GM12878 (cell line): ENCODE data around the gene ERP29. TPM values are rescaled to one million over a fixed set of nuclear protein-coding genes. Genes with fewer than 3 reads are reported as not detected.

Experiments
- ATAC-seq: fragments of 200-7000 bp; cut with Tn5 transposase; 3 replicates; pipeline ENCODE4 v1.9.1; 2020; ENCODE audit warnings: mild to moderate bottlenecking, moderate library complexity
- BruUV-seq: library from RNA; stranded (reverse); fragments of 400-500 nt; replicated peaks from 2 replicates; lab custom pipeline; 2021; lab: Mats Ljungman, UMichigan
- CTCF ChIA-PET: fragments of 300-600 bp; sonication (Branson Sonifier 250); formaldehyde crosslinking; extraction: SDS; loops from one replicate; lab custom pipeline; 2021; ENCODE audit warnings: inconsistent platforms; lab: Yijun Ruan, JAX
- POLR2A ChIA-PET: fragments of 350-600 bp; formaldehyde crosslinking; extraction: SDS; loops from one replicate; lab custom pipeline; 2021; ENCODE audit warnings: inconsistent platforms; lab: Charles Lee
- RAD21 ChIA-PET: fragments of 300-600 bp; sonication (Branson Sonifier 250); formaldehyde crosslinking; loops from one replicate; lab custom pipeline; 2023; ENCODE audit warnings: antibody characterized with exemption; ENCODE audit not compliant: unreplicated experiment; lab: Charles Lee
- SMC1A ChIA-PET: fragments of 300-600 bp; sonication (Branson Sonifier 250); formaldehyde crosslinking; loops from one replicate; lab custom pipeline; 2023; ENCODE audit not compliant: unreplicated experiment, uncharacterized antibody; lab: Charles Lee
- DNase-seq: peaks from one replicate; pipeline ENCODE4 v3.0.0-alpha.2; 2011; ENCODE audit warnings: low read depth, low spot score
- FAIRE-seq: peaks from 3 replicates; lab custom pipeline; 2011; peaks lifted over from hg19 to GRCh38; lab: Jason Lieb, UNC
- H2AFZ ChIP-seq: 2 replicates; pipeline ENCODE4 v1.6.0; 2011; ENCODE audit warnings: low read depth, low read length, control low read depth; ENCODE audit not compliant: control insufficient read depth
- H3K27ac ChIP-seq: 2 replicates; pipeline ENCODE4 v1.5.1; 2011; ENCODE audit warnings: control low read depth; ENCODE audit not compliant: control insufficient read depth, insufficient read depth
- H3K27me3 ChIP-seq, 2 experiments: replicated peaks in 1 of 2; 2 replicates each; pipeline versions ENCODE4 v1.6.0 to v1.6.1; 2011; ENCODE audit warnings: low read length in 1 of 2; ENCODE audit not compliant: control insufficient read depth in 2 of 2, insufficient read depth in 2 of 2
- H3K36me3 ChIP-seq, 2 experiments: 2 replicates each; pipeline ENCODE4 v1.5.1; 2011; ENCODE audit warnings: low read length in 1 of 2; ENCODE audit not compliant: control insufficient read depth in 2 of 2, insufficient read depth in 2 of 2
- H3K4me1 ChIP-seq: 2 replicates; pipeline ENCODE4 v1.6.1; 2011; ENCODE audit warnings: mild to moderate bottlenecking, low read length, moderate library complexity, mixed read lengths; ENCODE audit not compliant: control insufficient read depth, insufficient read depth
- H3K4me2 ChIP-seq: 2 replicates; pipeline ENCODE4 v1.6.0; 2011; ENCODE audit warnings: control low read depth; ENCODE audit not compliant: control insufficient read depth, insufficient read depth
- H3K4me3 ChIP-seq: fragments of 200-600 bp; sonication (generic); 2 replicates; pipeline ENCODE4 v1.5.1; 2016
- H3K79me2 ChIP-seq: 2 replicates; pipeline ENCODE4 v1.6.0; 2011; ENCODE audit warnings: low read length; ENCODE audit not compliant: control insufficient read depth, insufficient read depth
- H3K9ac ChIP-seq: 2 replicates; pipeline ENCODE4 v1.8.0; 2011; ENCODE audit warnings: low read length, control low read depth, mixed read lengths; ENCODE audit not compliant: control insufficient read depth, insufficient read depth
- H3K9me3 ChIP-seq: replicated peaks from 3 replicates; pipeline ENCODE4 v1.5.1; 2011; ENCODE audit warnings: mild to moderate bottlenecking, low read length; ENCODE audit not compliant: control insufficient read depth, insufficient read depth
- H4K20me1 ChIP-seq: 2 replicates; pipeline ENCODE4 v1.6.0; 2011; ENCODE audit not compliant: control insufficient read depth, insufficient read depth
- GABPA ChIP-seq: IDR thresholded peaks from 2 replicates; pipeline ENCODE4 v1.6.1; 2014; ENCODE audit warnings: antibody characterized with exemption, low read depth, mild to moderate bottlenecking, inconsistent platforms
- RBBP5 ChIP-seq: fragments of 200-600 bp; sonication (generic); conservative IDR thresholded peaks from 2 replicates; pipeline ENCODE4 v1.6.1; 2016
- RELB ChIP-seq: fragments of 450-650 bp; IDR thresholded peaks from 2 replicates; pipeline ENCODE4 v1.6.1; 2017; ENCODE audit warnings: low read depth, mild to moderate bottlenecking, moderate library complexity
- SIN3A ChIP-seq: IDR thresholded peaks from 2 replicates; pipeline ENCODE4 v1.6.1; 2012; ENCODE audit warnings: low read depth, low read length, improper control_type of control experiment
- WGBS: methylation state at CpG from one replicate; pipeline ENCODE4 v1.1.6; 2016; ENCODE audit warnings: low lambda C conversion rate; ENCODE audit not compliant: insufficient replicate concordance, insufficient coverage; ENCODE audit errors: missing lambda C conversion rate; 5-methylcytosine and 5-hydroxymethylcytosine counted together
- in situ Hi-C: fragments of 300-500 bp; cut with MboI; formaldehyde crosslinking; loops from 9 replicates; pipeline ENCODE4 v1.14.3; 2018; ENCODE audit warnings: mixed read lengths
- intact Hi-C: fragments of 100-400 bp; cut with micrococcal nuclease; formaldehyde crosslinking; loops from one replicate; pipeline ENCODE4 v1.14.2; 2022; ENCODE audit not compliant: unreplicated experiment
- polyA plus RNA-seq, 11 experiments: library from polyadenylated mRNA; depleted of rRNA in 4 of 11; unstranded in 6 of 11; stranded (reverse) in 5 of 11; fragments of >200 nt; fragmentation: Nextera tagmentation in 4 of 11; fragmentation: Illumina TruSeq in 1 of 11; extraction: Ambion mirVana in 4 of 11; extraction: Trizol in 1 of 11; gene quantifications; 1 replicate in 1 of 11; 2 replicates in 10 of 11; pipeline versions ENCODE4 v1.2.1 to v1.2.3, GENCODE V29; 2011 to 2016; ENCODE audit warnings: inconsistent platforms in 2 of 11, missing spikeins in 2 of 11, low read depth in 1 of 11
- total RNA-seq, 4 experiments: library from RNA; depleted of rRNA in 3 of 4; stranded (reverse); fragments of >200 nt in 3 of 4; fragmentation: Illumina TruSeq in 1 of 4; extraction: Trizol in 1 of 4; gene quantifications; 2 replicates each; pipeline versions ENCODE4 v1.2.1 to v1.2.3, GENCODE V29; 2013 to 2021

ERP29 gene
- total and polyA plus RNA-seq, 10 of the 15 experiments (the other 5 are each of a cell fraction or from before 2014, with no cell fraction given), result 46.7 to 146 (median 107) TPM

GRCh38 chr12:111991535-111991934 is 21.7 kb upstream of the ERP29 start:
- Histone ChIP-seq H3K4me1 (peaks cover 32% of the 10 kb centered on the region), H3K9ac (no peak overlapping the region), H3K27me3 (no peaks in the 10 kb centered on the region)
- in situ Hi-C loops, result no loop called here
- TF ChIP-seq GABPA (no peak), RBBP5 (no peak), SIN3A (no peak), RELB (no peak)
- TF ChIP-seq, all 136 proteins: peak for 0
- H3K79me2 ChIP-seq, result no peaks in the 10 kb centered on the region
- no peak overlapping the region for H3K4me3 ChIP-seq
- no peaks in the 10 kb centered on the region for H4K20me1 ChIP-seq
- no peak overlapping the region for H2AFZ ChIP-seq
- H3K4me2 ChIP-seq, result peak overlapping the region; percentile 71
- WGBS, result 35% methylated on average over 2 of the region's 2 CpGs
- POLR2A ChIA-PET, result interaction anchor here (0.7 to 2.1 kb wide), 3 partner anchors 12 to 27 kb away, joined by 3 to 6 read pairs (median 3); no protein-coding TSS in a partner anchor
- H3K36me3 ChIP-seq, result no peaks in the 10 kb centered on the region
- intact Hi-C loops, result loop anchor here (5.0 kb wide), 1 partner anchor 44 kb away; no protein-coding TSS in a partner anchor
- ATAC-seq (no peak), FAIRE-seq (no peak), DNase-seq (no peak)
- no peaks in the 10 kb centered on the region for H3K9me3 ChIP-seq
- H3K27ac ChIP-seq, result no peak overlapping the region
- RAD21 ChIA-PET, result interaction anchor here (1.5 to 5.6 kb wide), 3 partner anchors 16 to 46 kb away, joined by 4 to 50 read pairs (median 6); partner anchors contain the start of genes ERP29 and TMEM116
- no TSS peak for BruUV-seq
- CTCF ChIA-PET, result interaction anchor here (0.5 to 3.2 kb wide), 4 partner anchors 15 to 396 kb away, joined by 3 to 18 read pairs (median 8); partner anchors contain the start of genes ERP29 and TMEM116
- SMC1A ChIA-PET, result interaction anchor here (0.7 to 4.9 kb wide), 7 partner anchors 10 to 292 kb away, joined by 3 to 51 read pairs (median 3); partner anchors contain the start of genes ERP29 and TMEM116
